Sciatic nerve (tissue), 2 donors: Measurements from ENCODE around the gene FLII. TPM values are rescaled to one million over a fixed set of nuclear protein-coding genes. Genes with fewer than 3 reads are reported as not detected.
A peak's percentile ranks its signal among the peaks of the same experiment; 100 is the strongest.
"Not testable (repeated sequence)": the region's sequence is repeated elsewhere in the genome, so short reads cannot be mapped to it uniquely, and the experiment has no call there.

Experiments
- ATAC-seq: fragments of 200-7000 bp; cut with Tn5 transposase; one replicate; pipeline ENCODE4 v1.9.1; 2020; ENCODE audit warnings: mild to moderate bottlenecking, moderate library complexity
- DNase-seq: peaks from one replicate; pipeline ENCODE4 v3.0.0-alpha.2; 2020; ENCODE audit warnings: low spot score
- intact Hi-C: fragments of 100-400 bp; cut with DNase I; formaldehyde crosslinking; loops from one replicate; pipeline ENCODE4 v1.14.2; 2022
- total RNA-seq: library from RNA; stranded (reverse); fragmentation: NEBNext Ultra II Directional; extraction: Animal tissue kit (Norgen Biotek cat#: 25700); gene quantifications from one replicate; pipeline ENCODE4 v1.2.1, GENCODE V29; 2021
- donor health status: DM: no; HTN: no; CAD: no.
- donor health status: DM: no; HTN: no; CAD: no.

The FLII gene
- total RNA-seq = 244 TPM

GRCh38 chr17:18258356-18259038 lies at the start of gene FLII:
Gene FLII, minus strand, starts transcription at chr17:18258738. Its CDS starts 48 bp downstream, at chr17:18258690.
- intact Hi-C loops = no loop called here
- peak; percentile 80 for DNase-seq
- ATAC-seq = peak; percentile 60

- ATAC-seq, intact Hi-C loops, DNase-seq: not testable (repeated sequence)
Observed at GRCh38 chr17:18303206-18303605, 44.7 kb upstream of the FLII start.

GRCh38 chr17:18300725-18301480 lies 42.4 kb upstream of the FLII start:
- no peak for ATAC-seq

GRCh38 chr17:18298061-18298460 lies 39.5 kb upstream of the FLII start:
- DNase-seq, ATAC-seq, intact Hi-C loops: not testable (repeated sequence)

More at GRCh38 chr17:18300725-18301480, 42.4 kb upstream of the FLII start:
- intact Hi-C loops = no loop called here
- DNase-seq = no peak

GRCh38 chr17:18291718-18292540 lies 33.4 kb upstream of the FLII start:
- intact Hi-C loops = no loop called here
- no peak for DNase-seq
- ATAC-seq = no peak

- ATAC-seq (no peak), DNase-seq (no peak)
- intact Hi-C loops = no loop called here
Observed at GRCh38 chr17:18285296-18285695, 26.8 kb upstream of the FLII start.

- ATAC-seq = no peak
- DNase-seq = no peak
- intact Hi-C loops = no loop called here
Observed at GRCh38 chr17:18281788-18282187, 23.2 kb upstream of the FLII start.

- DNase-seq (no peak), ATAC-seq (no peak)
- intact Hi-C loops = no loop called here
Observed at GRCh38 chr17:18280766-18281371, 22.3 kb upstream of the FLII start.

- no peak for DNase-seq
- no peak for ATAC-seq
- intact Hi-C loops = no loop called here
Observed at GRCh38 chr17:18280249-18280648, 21.7 kb upstream of the FLII start.

GRCh38 chr17:18278867-18279266 lies 20.3 kb upstream of the FLII start:
- DNase-seq (no peak), ATAC-seq (no peak)
- intact Hi-C loops = no loop called here

- intact Hi-C loops = no loop called here
- no peak for ATAC-seq
- DNase-seq = no peak
Observed at GRCh38 chr17:18277076-18277475, 18.5 kb upstream of the FLII start.

GRCh38 chr17:18270046-18270931 lies 11.8 kb upstream of the FLII start:
- ATAC-seq (no peak), DNase-seq (no peak)
- intact Hi-C loops = no loop called here

- intact Hi-C loops = loop anchor here (10.0 kb wide), 1 partner anchor 47 kb away; the partner anchor contains the start of genes SMCR8 and TOP3A
- DNase-seq = no peak
- ATAC-seq = peak; percentile 7
Observed at GRCh38 chr17:18267927-18268711, 9.6 kb upstream of the FLII start.

GRCh38 chr17:18267366-18267765 lies 8.8 kb upstream of the FLII start:
- ATAC-seq (no peak), DNase-seq (no peak)
- intact Hi-C loops = loop anchor here (10.0 kb wide), 1 partner anchor 47 kb away; the partner anchor contains the start of genes SMCR8 and TOP3A

- DNase-seq = no peak
- intact Hi-C loops = loop anchor here (10.0 kb wide), 1 partner anchor 51 kb away; the partner anchor contains the start of genes SMCR8 and TOP3A
- no peak for ATAC-seq
Observed at GRCh38 chr17:18263885-18264682, 5.5 kb upstream of the FLII start.

- ATAC-seq (no peak), DNase-seq (no peak)
- intact Hi-C loops = loop anchor here (10.0 kb wide), 1 partner anchor 52 kb away; the partner anchor contains the start of genes SMCR8 and TOP3A
Observed at GRCh38 chr17:18262641-18263040, 4.1 kb upstream of the FLII start.
